ENCODE data around the gene SPAG9. TPM values are rescaled to one million over a fixed set of nuclear protein-coding genes. Genes with fewer than 3 reads are reported as not detected.

SPAG9 gene
- 111 and 158 TPM in 2 replicates for total RNA-seq (2014; rRNA removed; shearing (Covaris generic))

GRCh38 chr17:51120739-51121619, at the start of gene SPAG9:
Gene SPAG9, minus strand, starts transcription at chr17:51120868. Its CDS starts 212 bp downstream, at chr17:51120656.
- in situ Hi-C loops (cut with HindIII; ENCODE audit: low sequenced_read_pairs), result no loop called here
- peak; percentile 93 for DNase-seq (ENCODE audit: low spot score)

- in situ Hi-C loops (cut with HindIII; ENCODE audit: low sequenced_read_pairs), result no loop called here
- DNase-seq (ENCODE audit: low spot score), result no peak
These were observed 48.7 kb upstream of the SPAG9 start for GRCh38 chr17:51169340-51169739.

GRCh38 chr17:51166987-51167931, 46.6 kb upstream of the SPAG9 start:
- in situ Hi-C loops (cut with HindIII; ENCODE audit: low sequenced_read_pairs), result no loop called here
- DNase-seq (ENCODE audit: low spot score), result peak; percentile 32

GRCh38 chr17:51166198-51166986, 45.7 kb upstream of the SPAG9 start, which contains the start of gene NME2:
Gene NME2, plus strand, starts transcription at chr17:51166411. Its CDS starts 420 bp downstream, at chr17:51166831.
- in situ Hi-C loops (cut with HindIII; ENCODE audit: low sequenced_read_pairs), result no loop called here
- peak; percentile 82 for DNase-seq (ENCODE audit: low spot score)

GRCh38 chr17:51165680-51166197, 45.1 kb upstream of the SPAG9 start:
- in situ Hi-C loops (cut with HindIII; ENCODE audit: low sequenced_read_pairs), result no loop called here
- peak; percentile 50 for DNase-seq (ENCODE audit: low spot score)

- in situ Hi-C loops (cut with HindIII; ENCODE audit: low sequenced_read_pairs), result no loop called here
- peak; percentile 48 for DNase-seq (ENCODE audit: low spot score)
These were observed 44.4 kb upstream of the SPAG9 start for GRCh38 chr17:51164911-51165679.

GRCh38 chr17:51161541-51161940, 40.9 kb upstream of the SPAG9 start:
- DNase-seq (ENCODE audit: low spot score), result no peak
- in situ Hi-C loops (cut with HindIII; ENCODE audit: low sequenced_read_pairs), result no loop called here

- in situ Hi-C loops (cut with HindIII; ENCODE audit: low sequenced_read_pairs), result no loop called here
- no peak for DNase-seq (ENCODE audit: low spot score)
These were observed 38.9 kb upstream of the SPAG9 start for GRCh38 chr17:51159604-51160003.

GRCh38 chr17:51155416-51155815, 34.7 kb upstream of the SPAG9 start:
- in situ Hi-C loops (cut with HindIII; ENCODE audit: low sequenced_read_pairs), result no loop called here
- DNase-seq (ENCODE audit: low spot score), result no peak

GRCh38 chr17:51154176-51154575, 33.5 kb upstream of the SPAG9 start:
- in situ Hi-C loops (cut with HindIII; ENCODE audit: low sequenced_read_pairs), result no loop called here
- DNase-seq (ENCODE audit: low spot score), result no peak

- in situ Hi-C loops (cut with HindIII; ENCODE audit: low sequenced_read_pairs), result no loop called here
- peak; percentile 100 for DNase-seq (ENCODE audit: low spot score)
These were observed 32.8 kb upstream of the SPAG9 start, which contains the start of gene NME1 for GRCh38 chr17:51153210-51154072. Gene NME1, plus strand, starts transcription at chr17:51153559. Its CDS starts 2,096 bp downstream, at chr17:51155655.

- no peak for DNase-seq (ENCODE audit: low spot score)
- in situ Hi-C loops (cut with HindIII; ENCODE audit: low sequenced_read_pairs), result no loop called here
These were observed 32.1 kb upstream of the SPAG9 start for GRCh38 chr17:51152766-51153209.

GRCh38 chr17:51150932-51151331, 30.3 kb upstream of the SPAG9 start:
- DNase-seq (ENCODE audit: low spot score), result no peak
- in situ Hi-C loops (cut with HindIII; ENCODE audit: low sequenced_read_pairs), result no loop called here

GRCh38 chr17:51149163-51149562, 28.5 kb upstream of the SPAG9 start:
- in situ Hi-C loops (cut with HindIII; ENCODE audit: low sequenced_read_pairs), result no loop called here

GRCh38 chr17:51147650-51148049, 27.0 kb upstream of the SPAG9 start:
- DNase-seq (ENCODE audit: low spot score), result no peak
- in situ Hi-C loops (cut with HindIII; ENCODE audit: low sequenced_read_pairs), result no loop called here

More at GRCh38 chr17:51149163-51149562, 28.5 kb upstream of the SPAG9 start:
- DNase-seq (ENCODE audit: low spot score), result no peak

- DNase-seq (ENCODE audit: low spot score), result no peak
- in situ Hi-C loops (cut with HindIII; ENCODE audit: low sequenced_read_pairs), result no loop called here
These were observed 23.8 kb upstream of the SPAG9 start for GRCh38 chr17:51144266-51145022.
